GM19395 (cell line): ENCODE measurements around the gene PRMT7.
"Not testable (repeated sequence)": the region's sequence is repeated elsewhere in the genome, so short reads cannot be mapped to it uniquely, and the experiment has no call there.

Experiments
- ATAC-seq: cut with Tn5 transposase; IDR thresholded peaks from one replicate; pipeline ENCODE4 v1.9.1; 2021; ENCODE audit warnings: mild to moderate bottlenecking, moderate library complexity; ENCODE audit not compliant: unreplicated experiment

The PRMT7 gene

DNA sequence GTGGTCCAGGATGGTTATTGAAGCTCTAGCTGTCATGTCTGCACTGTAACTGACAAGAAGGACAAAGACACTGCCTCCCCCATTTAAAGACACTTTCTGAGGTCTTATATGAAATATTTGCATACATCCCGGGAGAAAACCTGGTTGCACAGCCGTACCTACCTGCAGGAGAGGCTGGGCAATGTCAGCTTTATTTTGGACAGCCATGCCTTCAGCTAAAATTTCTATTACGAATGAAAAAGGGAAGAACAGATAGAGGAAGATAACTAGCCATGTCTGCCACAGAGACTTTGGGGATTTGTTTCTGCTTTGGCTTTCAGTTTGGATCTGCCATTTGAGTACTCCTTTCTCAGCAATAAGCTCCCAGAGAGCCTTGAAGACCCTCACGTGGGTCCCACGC is 27.5 kb upstream of the PRMT7 start:
- ATAC-seq: no peak

- peak; percentile 46 for ATAC-seq
Observed at GRCh38 chr16:68283801-68284598, 26.8 kb upstream of the PRMT7 start.

- ATAC-seq: peak; percentile 53
Observed at GRCh38 chr16:68284847-68285246, 26.0 kb upstream of the PRMT7 start.

DNA sequence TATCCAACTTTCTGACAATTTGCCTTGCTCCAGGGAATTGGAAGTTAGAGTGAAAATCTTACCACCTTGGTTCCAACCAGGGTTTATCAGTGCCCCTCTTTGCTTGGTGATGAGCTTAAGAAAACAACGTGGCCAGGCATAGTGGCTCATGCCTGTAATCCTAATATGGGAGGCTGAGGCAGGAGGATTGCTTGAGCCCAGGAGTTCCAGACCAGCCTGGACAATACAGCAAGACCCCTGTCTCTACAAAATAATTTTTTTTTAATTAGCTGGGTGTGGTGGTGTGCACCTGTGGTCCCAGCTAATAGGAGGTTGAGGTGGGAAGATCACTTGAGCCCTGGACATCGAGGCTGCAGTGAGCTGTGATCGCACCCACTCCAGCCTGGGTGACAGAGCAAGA is 25.1 kb upstream of the PRMT7 start:
- no peak for ATAC-seq

DNA sequence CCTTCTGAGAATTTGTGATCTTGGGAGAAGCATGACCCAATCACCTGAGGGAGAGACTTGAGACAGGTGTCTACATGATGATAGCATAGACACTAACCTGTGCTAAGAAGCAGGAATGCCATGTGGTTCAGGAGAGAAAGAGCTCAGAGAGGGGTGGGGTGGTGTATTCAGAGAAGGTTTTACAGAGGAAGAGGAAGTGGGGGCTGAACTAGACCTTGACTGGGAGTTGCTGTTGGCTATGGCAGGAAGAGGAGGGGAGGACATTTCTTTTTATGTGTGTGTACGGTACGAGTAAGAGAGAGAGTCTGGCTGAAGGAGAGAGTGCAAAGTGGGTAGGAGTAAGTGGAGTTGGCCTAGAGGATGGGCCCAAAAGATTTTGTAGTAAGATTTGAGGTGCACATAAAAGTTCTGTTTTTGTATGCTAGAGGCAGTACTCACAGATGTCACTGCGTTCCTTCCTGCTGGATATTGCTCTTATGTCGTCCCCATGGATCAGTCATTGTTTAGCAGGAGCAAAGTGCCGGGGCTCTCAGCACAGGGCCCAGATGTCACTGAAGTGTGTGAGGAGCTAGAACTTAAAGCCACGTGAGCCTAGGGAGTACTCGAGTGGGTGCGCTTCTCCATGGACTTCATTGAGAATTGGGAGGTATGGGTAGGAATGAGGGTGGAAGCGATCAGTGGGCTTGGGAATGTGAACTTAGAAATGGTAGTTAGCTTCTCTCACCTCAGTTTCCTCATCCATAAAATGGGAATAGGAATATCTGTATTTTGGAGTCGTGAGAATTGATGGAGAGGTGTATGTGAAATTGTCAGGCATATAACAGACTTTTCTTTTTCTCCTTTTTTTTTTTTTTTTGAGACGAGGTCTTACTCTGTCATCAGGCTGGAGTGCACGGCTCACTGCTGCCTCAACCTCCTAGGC is 24.4 kb upstream of the PRMT7 start:
- no peak for ATAC-seq

GRCh38 chr16:68287276-68288251 is 23.3 kb upstream of the PRMT7 start:
- no peak for ATAC-seq

DNA sequence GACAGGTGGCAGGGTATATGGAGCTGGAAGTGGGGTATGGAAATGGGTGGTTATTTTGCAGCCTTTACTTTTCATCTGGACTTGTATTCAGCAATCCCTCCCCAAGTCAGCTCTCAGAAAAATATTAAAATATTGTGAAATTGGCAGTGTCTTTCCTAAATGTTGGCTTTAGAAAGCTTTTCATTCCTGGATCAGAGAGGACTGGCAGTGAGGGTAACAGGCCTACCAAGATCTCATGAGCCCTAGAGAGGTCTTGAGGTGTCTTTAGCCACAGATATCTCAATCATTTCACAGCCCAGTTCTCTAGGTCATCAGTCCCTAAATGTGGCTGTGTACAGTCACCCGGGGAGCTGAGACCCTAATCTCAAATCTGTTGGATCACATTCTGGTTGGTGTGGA is 22.6 kb upstream of the PRMT7 start:
- ATAC-seq: no peak

DNA sequence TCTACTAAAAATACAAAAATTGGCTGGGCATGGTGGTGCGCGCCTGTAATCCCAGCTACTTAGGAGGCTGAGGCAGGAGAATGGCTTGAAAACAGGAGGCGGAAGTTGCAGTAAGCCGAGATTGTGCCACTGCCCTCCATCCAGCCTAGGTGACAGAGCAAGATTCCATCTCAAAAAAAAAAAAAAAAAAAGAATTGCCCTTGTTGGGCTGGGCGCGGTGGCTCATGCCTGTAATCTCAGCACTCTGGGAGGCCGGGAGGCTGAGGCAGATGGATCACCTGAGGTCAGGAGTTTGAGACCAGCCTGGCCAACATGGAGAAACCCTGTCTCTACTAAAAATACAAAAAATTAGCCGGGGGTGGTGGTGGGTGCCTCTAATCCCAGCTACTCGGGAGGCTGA is 22.0 kb upstream of the PRMT7 start:
- not testable (repeated sequence) for ATAC-seq

- no peak for ATAC-seq
Observed at GRCh38 chr16:68289202-68289601, 21.6 kb upstream of the PRMT7 start.

DNA sequence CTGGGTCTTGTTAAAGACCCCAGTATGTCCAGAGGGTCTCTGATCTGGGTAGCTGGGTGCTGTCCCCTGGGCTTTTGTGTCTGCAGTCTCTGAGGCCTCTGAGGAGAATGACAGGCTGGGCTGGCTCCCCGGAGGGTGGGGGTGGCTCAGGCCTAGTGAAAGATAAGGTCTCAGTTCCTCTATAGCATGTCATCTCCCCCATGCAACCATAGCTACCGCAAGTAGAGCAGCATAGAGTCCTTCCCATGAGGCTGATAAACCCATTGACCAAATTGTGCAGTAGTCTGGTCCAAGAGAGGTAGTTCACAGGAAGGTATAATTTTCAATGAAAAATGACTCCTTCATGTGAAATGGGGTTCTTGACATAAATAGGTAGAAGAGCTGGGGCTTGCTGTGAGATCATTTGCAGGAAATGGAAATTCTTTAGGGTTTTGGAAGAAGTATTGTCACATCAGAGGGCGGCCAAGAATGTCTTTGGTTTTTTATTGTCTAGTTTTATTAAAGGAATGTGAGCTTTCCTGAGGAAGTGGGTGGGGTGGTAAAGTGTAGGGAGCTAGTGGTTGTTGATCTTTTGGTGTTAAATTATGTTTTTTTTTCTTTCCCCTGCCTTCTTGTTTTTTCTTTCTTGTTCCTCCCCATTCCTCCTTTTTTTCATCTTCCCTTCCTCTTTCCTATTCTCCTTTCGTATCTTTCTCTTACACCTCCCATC is 21.0 kb upstream of the PRMT7 start:
- peak; percentile 86 for ATAC-seq

- ATAC-seq: no peak
Observed at GRCh38 chr16:68290450-68290849, 20.4 kb upstream of the PRMT7 start.

DNA sequence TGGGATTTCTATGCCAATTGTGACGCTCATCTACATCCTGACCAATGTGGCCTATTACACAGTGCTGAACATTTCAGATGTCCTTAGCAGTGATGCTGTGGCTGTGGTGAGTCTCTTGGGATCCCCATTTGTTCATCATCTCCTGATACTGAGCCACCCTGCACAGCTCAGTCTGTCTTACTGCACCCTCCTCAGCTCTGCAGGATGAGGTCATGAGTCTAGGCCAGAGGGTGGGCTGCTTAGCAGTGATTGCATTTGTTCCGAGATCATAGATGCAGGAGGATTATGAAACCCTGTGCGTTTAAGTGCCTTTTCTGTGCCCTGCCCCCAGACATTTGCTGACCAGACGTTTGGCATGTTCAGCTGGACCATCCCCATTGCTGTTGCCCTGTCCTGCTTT is 19.6 kb upstream of the PRMT7 start:
- ATAC-seq: no peak

GRCh38 chr16:68292425-68292824 is 18.4 kb upstream of the PRMT7 start:
- ATAC-seq: no peak

GRCh38 chr16:68296291-68296690 is 14.5 kb upstream of the PRMT7 start:
- ATAC-seq: no peak

DNA sequence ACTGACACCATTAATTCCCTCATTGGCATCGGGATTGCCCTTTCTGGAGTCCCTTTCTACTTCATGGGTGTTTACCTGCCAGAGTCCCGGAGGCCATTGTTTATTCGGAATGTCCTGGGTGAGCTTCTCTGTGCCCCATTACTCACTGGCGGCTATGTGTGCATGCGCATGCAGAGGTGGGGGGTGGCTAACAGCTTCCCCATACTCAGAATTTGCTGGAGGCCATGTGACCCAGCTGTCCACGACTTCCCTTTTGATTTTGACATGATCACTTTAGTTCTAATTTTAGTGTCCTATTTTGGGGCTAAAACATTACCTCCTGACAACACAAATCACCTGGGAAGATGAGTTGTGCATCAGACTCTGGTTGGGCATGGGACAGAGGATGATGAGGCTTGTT is 14.1 kb upstream of the PRMT7 start:
- ATAC-seq: no peak

DNA sequence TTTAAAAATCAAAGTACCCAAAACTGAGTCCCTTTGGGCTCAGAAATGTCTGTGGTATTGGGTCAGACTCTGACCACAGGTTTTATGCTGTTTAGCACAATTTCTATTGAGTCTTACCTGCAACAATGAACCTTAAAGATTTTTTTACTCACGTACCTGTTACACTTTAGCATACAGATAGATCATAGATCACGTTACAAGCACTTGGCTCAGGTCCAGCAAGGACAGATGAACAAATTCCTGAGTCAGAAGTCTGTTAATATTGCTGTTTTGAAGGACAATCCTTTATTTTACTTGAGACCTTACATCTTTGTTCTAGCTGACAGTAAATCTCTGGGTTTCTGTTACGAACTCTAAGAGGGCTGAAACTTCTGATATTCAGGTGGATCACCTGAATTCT is 12.9 kb upstream of the PRMT7 start:
- no peak for ATAC-seq

DNA sequence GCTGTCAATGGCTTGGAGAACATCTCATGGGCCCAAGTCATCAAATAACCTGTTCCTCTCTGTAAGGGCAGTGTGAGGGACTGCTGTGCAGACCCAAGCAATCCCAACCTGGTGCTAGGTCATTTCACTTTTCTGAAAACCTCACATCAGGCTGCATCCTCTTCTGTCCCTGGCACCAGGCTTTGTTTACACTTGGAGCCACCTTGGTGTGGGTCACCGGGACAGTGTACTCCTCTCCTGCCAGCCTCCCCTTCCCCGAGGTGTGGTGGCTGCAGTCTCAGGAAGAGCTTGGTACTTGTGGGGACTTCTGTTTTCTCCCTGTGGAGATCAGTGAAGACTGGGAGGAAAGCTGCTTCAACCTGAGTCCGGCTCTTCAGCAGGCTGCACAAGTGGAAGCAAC is 12.5 kb upstream of the PRMT7 start:
- ATAC-seq: no peak

DNA sequence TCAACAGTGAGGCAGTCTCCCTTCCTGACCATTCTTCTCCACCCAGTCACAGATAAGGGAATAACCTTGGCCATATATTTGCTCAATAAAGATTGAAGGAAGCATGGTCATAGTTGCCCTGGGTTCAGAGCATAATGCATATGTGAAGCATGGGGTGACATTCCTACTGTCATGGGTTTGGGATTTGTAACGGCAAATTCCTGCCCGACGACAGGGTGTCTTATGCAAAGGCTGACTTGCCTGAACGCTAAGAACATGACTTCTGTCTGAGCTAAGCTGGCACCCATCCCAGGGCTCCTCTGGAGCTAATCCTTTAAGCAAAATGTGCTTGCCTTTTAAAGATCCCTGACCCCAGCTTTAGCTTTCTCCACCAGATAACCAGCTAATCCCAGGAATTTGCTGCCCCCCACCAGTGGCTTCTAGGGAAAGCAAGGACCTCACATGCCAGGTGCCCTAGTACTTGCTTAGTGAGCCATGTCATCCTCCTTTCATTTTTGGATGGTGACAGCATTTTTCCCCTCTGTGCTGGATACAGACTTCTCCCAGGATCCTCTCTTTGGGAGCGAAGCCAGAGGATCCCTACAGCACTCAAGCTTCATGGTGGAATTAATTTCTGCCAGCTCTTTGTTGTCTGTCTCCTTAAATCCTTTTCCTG is 11.8 kb upstream of the PRMT7 start:
- ATAC-seq: no peak

- no peak for ATAC-seq
Observed at GRCh38 chr16:68299571-68300453, 11.0 kb upstream of the PRMT7 start.
